Prostate gland (tissue), 2 donors: Measurements from ENCODE around the gene PERP.

Source experiments
- POLR2A ChIP-seq: fragments of 450-650 bp; IDR thresholded peaks from one replicate; pipeline ENCODE4 v1.6.1; 2016; ENCODE audit warnings: antibody characterized with exemption, mild to moderate bottlenecking
- POLR2AphosphoS5 ChIP-seq: sonication (generic); formaldehyde crosslinking; IDR thresholded peaks from one replicate; pipeline ENCODE4 v1.6.1; 2017; ENCODE audit warnings: antibody characterized with exemption
- TF ChIP-seq, protein P1 (sequence below), 4 experiments: fragments of 200-600 bp in 2 of 4; fragments of 450-650 bp in 2 of 4; sonication (generic) in 2 of 4; IDR thresholded peaks; 1 replicate in 3 of 4; 2 replicates in 1 of 4; pipeline ENCODE4 v1.5.1; 2016 to 2019; ENCODE audit warnings: antibody characterized with exemption in 4 of 4, mild to moderate bottlenecking in 2 of 4, moderate library complexity in 2 of 4

DNA sequence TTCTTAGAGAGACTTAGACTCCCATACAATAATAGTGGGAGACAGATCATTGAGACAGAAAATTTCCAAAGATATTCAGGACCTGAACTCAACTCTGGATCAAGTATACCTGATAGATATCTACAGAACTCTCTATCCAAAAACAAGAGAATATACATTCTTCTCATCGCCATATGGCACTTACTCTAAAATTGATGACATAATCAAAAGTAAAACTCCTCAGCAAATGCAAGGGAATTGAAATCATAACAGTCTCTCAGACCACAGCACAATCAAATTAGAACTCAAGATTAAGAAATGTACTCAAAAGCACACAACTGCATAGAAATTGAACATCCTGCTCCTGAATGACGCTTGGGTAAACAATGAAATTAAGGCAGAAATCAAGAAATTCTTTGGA lies 28.7 kb downstream of the PERP start:
- TF ChIP-seq, protein P1, sequence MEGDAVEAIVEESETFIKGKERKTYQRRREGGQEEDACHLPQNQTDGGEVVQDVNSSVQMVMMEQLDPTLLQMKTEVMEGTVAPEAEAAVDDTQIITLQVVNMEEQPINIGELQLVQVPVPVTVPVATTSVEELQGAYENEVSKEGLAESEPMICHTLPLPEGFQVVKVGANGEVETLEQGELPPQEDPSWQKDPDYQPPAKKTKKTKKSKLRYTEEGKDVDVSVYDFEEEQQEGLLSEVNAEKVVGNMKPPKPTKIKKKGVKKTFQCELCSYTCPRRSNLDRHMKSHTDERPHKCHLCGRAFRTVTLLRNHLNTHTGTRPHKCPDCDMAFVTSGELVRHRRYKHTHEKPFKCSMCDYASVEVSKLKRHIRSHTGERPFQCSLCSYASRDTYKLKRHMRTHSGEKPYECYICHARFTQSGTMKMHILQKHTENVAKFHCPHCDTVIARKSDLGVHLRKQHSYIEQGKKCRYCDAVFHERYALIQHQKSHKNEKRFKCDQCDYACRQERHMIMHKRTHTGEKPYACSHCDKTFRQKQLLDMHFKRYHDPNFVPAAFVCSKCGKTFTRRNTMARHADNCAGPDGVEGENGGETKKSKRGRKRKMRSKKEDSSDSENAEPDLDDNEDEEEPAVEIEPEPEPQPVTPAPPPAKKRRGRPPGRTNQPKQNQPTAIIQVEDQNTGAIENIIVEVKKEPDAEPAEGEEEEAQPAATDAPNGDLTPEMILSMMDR (IDR thresholded peaks at IDR 0.05): no peak
- TF ChIP-seq POLR2A: no peak
- TF ChIP-seq POLR2AphosphoS5: no peak
